GM10847 (cell line): ENCODE data around the gene ATP11A.

ENCODE experiments used
- POLR2A ChIP-seq: IDR thresholded peaks from 2 replicates; pipeline ENCODE4 v1.6.1; 2011; ENCODE audit not compliant: insufficient read length; ENCODE audit errors: extremely low read depth

The ATP11A gene

DNA sequence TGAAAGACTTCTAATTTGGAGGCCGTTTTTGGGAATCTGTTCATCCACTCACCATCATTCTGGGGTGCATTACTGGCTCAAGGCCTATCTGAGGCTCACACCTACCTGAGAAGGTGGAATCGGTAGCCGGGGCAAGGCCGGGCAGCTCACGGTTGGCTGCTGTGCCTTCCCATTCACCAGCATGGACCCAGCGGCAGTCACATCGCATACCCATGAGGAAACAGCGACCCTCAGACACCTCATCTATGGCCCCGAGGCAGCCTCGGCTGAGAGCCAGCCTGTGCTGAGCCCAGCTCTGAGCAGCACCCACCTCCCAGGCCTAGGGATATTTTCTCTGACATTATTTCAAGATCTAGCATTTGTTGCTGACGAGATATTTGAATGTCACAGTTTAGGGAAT is 130.5 kb downstream of the ATP11A start:
- TF ChIP-seq POLR2A: no peak

- TF ChIP-seq POLR2A: no peak
Observed at GRCh38 chr13:112821340-112822055, 131.7 kb downstream of the ATP11A start.

GRCh38 chr13:112822851-112823250 is 133.0 kb downstream of the ATP11A start:
- no peak for TF ChIP-seq POLR2A

DNA sequence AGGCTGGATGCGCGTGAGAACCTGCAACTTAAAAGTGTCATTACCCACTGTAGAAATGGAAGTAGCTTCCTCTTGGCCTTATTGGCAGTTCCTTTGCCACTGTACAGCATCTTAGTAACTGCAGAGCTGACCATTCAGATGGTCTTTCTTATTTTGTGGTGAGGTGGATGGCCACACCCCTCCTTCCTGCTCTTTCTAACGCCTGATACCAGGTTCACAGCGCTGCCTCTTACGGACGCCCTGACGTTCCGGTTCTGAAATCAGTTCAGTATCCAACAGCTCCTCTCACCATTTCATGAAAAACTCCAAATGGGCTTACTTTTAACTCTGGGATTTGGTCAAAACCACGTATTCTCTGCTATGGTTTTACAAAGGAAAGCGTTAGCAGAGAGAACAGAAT is 134.6 kb downstream of the ATP11A start:
- no peak for TF ChIP-seq POLR2A

GRCh38 chr13:112825071-112825470 is 135.2 kb downstream of the ATP11A start:
- TF ChIP-seq POLR2A: no peak

GRCh38 chr13:112825875-112826274 is 136.0 kb downstream of the ATP11A start:
- no peak for TF ChIP-seq POLR2A

DNA sequence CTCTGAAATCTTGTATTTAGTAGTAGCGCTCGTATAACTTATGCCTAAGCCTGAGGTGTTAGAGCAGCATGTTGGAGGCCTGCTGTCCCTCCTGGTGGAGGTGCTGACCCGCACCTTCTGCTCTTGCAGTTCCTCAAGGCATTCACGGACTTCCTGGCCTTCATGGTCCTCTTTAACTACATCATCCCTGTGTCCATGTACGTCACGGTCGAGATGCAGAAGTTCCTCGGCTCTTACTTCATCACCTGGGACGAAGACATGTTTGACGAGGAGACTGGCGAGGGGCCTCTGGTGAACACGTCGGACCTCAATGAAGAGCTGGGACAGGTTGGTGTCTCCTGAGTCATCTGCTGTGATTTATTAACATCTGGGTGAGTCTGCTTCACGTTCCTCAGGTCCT is 136.7 kb downstream of the ATP11A start:
- no peak for TF ChIP-seq POLR2A

GRCh38 chr13:112828082-112828699 is 138.4 kb downstream of the ATP11A start:
- TF ChIP-seq POLR2A: no peak

DNA sequence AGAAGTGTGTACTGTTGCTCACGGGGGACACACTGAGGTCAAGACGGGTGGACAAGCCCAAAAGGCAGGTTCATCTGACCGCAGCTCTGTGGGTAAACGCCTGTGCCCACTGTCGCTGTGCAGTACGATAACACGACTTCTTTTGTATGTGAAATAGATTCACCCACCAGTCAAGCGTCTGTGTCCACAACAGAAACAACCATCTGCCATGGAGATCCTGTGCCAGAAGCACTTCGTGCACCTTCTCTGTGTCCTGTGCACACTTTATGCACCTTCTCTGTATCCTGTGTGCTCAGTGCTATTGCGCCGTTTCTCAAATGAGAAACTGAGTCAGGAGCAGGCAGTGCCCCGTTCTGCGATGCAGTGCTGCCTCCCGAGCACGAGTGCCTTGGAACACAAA is 138.9 kb downstream of the ATP11A start:
- TF ChIP-seq POLR2A: no peak

DNA sequence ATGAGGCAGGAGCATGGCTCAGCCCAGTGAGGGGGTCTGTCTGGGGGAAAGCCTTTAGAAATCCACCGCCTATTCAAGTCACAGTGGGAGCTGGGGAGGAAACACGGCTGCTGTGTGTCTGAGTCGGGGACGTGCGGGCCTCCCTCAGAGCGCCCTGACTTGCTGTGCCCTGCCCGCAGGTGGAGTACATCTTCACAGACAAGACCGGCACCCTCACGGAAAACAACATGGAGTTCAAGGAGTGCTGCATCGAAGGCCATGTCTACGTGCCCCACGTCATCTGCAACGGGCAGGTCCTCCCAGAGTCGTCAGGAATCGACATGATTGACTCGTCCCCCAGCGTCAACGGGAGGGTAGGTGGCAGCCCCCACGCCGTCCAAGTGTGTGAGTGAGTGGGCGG is 141.4 kb downstream of the ATP11A start:
- no peak for TF ChIP-seq POLR2A

GRCh38 chr13:112831801-112832200 is 142.0 kb downstream of the ATP11A start:
- TF ChIP-seq POLR2A: no peak

- TF ChIP-seq POLR2A: no peak
Observed at GRCh38 chr13:112832811-112833210, 143.0 kb downstream of the ATP11A start.

GRCh38 chr13:112833551-112834257 is 143.9 kb downstream of the ATP11A start:
- no peak for TF ChIP-seq POLR2A

GRCh38 chr13:112835344-112835743 is 145.5 kb downstream of the ATP11A start:
- no peak for TF ChIP-seq POLR2A

- TF ChIP-seq POLR2A: no peak
Observed at GRCh38 chr13:112835796-112836195, 146.0 kb downstream of the ATP11A start.

DNA sequence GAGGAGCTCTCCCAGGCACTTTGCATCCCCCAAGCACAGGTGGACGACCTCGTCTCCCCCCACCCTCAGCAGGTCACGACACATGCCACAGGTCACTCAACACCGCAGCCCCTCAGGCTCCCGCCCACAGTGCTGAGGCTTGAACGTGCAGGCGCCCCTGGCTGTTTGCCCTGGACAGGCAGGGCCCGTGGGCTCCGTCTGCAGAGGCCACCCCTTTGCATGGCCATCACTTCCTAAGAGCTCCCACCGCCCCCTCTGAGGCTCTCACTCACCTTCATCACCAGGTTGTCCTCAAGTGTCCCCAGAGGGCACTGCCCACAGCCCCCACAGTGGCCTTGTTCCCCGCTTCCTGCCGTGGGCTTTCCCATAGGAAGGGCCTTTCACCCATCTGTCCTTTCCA is 147.1 kb downstream of the ATP11A start:
- no peak for TF ChIP-seq POLR2A
